Measurements from ENCODE around the gene NEMP1. TPM values are rescaled to one million over a fixed set of nuclear protein-coding genes. Genes with fewer than 3 reads are reported as not detected.
A peak's percentile ranks its signal among the peaks of the same experiment; 100 is the strongest.

Gene NEMP1
- total and polyA plus RNA-seq, 4 donors: 1.4 to 10.9 (median 3.2) TPM

GRCh38 chr12:57127726-57128518, 49.3 kb upstream of the NEMP1 start, which contains the start of gene LRP1:
TSS of gene LRP1 (plus strand) at chr12:57128483. CDS start at chr12:57128965, 482 bp downstream.
- no peaks in the 10 kb centered on the region for H3K27me3 ChIP-seq (ENCODE audit: control insufficient read depth in 4 of 4, insufficient read depth in 4 of 4, low read length in 3 of 4)
- peak within 1 kb of the TSS; percentile 87 to 99 for H3K27ac ChIP-seq (ENCODE audit: low read depth in 1 of 2, low read length in 2 of 2)
- H3K4me1 ChIP-seq (ENCODE audit: control insufficient read depth in 4 of 4, insufficient read depth in 4 of 4, low read length in 3 of 4): peaks cover 12 to 42% (median 36%) of the 10 kb centered on the region in 4 donors
- H3K9ac ChIP-seq (ENCODE audit: low read depth in 1 of 2, low read length in 2 of 2): peak within 1 kb of the TSS; percentile 76 to 79
- DNase-seq (ENCODE audit: low spot score): peak; percentile 78
- H3K36me3 ChIP-seq (ENCODE audit: control insufficient read depth in 4 of 4, insufficient read depth in 3 of 4, low read depth in 1 of 4, low read length in 3 of 4): peaks cover 0 to 2% (median 0%) of the 10 kb centered on the region in 4 donors
- TF ChIP-seq FOXA2 (IDR thresholded peaks at IDR 0.05): peak; percentile 16
- TF ChIP-seq CTCF (IDR thresholded peaks at IDR 0.05; ENCODE audit: low read depth, low read length, missing input control): no peak
- no peak for TF ChIP-seq GABPA (IDR thresholded peaks at IDR 0.05 in 1 of 2, conservative IDR thresholded peaks at IDR 0.05 in 1 of 2)
- TF ChIP-seq RAD21 (IDR thresholded peaks at IDR 0.05): no peak
- peak; percentile 51 for TF ChIP-seq YY1 (IDR thresholded peaks at IDR 0.05)
- no peak for TF ChIP-seq SP1 (IDR thresholded peaks at IDR 0.05)
- TF ChIP-seq JUND (IDR thresholded peaks at IDR 0.05): no peak
- no peak for TF ChIP-seq ATF3 (IDR thresholded peaks at IDR 0.05)
- TF ChIP-seq EGR1 (IDR thresholded peaks at IDR 0.05; ENCODE audit: low read depth in 2 of 2): peak in 1 of 2 donors; percentile 23
- TF ChIP-seq, protein P1, sequence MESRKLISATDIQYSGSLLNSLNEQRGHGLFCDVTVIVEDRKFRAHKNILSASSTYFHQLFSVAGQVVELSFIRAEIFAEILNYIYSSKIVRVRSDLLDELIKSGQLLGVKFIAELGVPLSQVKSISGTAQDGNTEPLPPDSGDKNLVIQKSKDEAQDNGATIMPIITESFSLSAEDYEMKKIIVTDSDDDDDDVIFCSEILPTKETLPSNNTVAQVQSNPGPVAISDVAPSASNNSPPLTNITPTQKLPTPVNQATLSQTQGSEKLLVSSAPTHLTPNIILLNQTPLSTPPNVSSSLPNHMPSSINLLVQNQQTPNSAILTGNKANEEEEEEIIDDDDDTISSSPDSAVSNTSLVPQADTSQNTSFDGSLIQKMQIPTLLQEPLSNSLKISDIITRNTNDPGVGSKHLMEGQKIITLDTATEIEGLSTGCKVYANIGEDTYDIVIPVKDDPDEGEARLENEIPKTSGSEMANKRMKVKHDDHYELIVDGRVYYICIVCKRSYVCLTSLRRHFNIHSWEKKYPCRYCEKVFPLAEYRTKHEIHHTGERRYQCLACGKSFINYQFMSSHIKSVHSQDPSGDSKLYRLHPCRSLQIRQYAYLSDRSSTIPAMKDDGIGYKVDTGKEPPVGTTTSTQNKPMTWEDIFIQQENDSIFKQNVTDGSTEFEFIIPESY (IDR thresholded peaks at IDR 0.05): no peak
- no peak for TF ChIP-seq NR2F2 (IDR thresholded peaks at IDR 0.05)
- TF ChIP-seq HNF4A (conservative IDR thresholded peaks at IDR 0.05): peak in 1 of 2 donors; percentile 44
- TF ChIP-seq MAX (IDR thresholded peaks at IDR 0.05): no peak
- TF ChIP-seq FOXA1 (IDR thresholded peaks at IDR 0.05): no peak
- peak; percentile 35 for TF ChIP-seq RXRA (IDR thresholded peaks at IDR 0.05)
- TF ChIP-seq HNF4G (IDR thresholded peaks at IDR 0.05): no peak
- TF ChIP-seq, protein P2, sequence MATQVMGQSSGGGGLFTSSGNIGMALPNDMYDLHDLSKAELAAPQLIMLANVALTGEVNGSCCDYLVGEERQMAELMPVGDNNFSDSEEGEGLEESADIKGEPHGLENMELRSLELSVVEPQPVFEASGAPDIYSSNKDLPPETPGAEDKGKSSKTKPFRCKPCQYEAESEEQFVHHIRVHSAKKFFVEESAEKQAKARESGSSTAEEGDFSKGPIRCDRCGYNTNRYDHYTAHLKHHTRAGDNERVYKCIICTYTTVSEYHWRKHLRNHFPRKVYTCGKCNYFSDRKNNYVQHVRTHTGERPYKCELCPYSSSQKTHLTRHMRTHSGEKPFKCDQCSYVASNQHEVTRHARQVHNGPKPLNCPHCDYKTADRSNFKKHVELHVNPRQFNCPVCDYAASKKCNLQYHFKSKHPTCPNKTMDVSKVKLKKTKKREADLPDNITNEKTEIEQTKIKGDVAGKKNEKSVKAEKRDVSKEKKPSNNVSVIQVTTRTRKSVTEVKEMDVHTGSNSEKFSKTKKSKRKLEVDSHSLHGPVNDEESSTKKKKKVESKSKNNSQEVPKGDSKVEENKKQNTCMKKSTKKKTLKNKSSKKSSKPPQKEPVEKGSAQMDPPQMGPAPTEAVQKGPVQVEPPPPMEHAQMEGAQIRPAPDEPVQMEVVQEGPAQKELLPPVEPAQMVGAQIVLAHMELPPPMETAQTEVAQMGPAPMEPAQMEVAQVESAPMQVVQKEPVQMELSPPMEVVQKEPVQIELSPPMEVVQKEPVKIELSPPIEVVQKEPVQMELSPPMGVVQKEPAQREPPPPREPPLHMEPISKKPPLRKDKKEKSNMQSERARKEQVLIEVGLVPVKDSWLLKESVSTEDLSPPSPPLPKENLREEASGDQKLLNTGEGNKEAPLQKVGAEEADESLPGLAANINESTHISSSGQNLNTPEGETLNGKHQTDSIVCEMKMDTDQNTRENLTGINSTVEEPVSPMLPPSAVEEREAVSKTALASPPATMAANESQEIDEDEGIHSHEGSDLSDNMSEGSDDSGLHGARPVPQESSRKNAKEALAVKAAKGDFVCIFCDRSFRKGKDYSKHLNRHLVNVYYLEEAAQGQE (IDR thresholded peaks at IDR 0.05): peak; percentile 50
- no peak for TF ChIP-seq TAF1 (conservative IDR thresholded peaks at IDR 0.05)
- H3K4me3 ChIP-seq (ENCODE audit: low read depth in 1 of 3, low read length in 3 of 3): peak within 1 kb of the TSS; percentile 72 to 90 (median 78)
- no peaks in the 10 kb centered on the region for H3K9me3 ChIP-seq (ENCODE audit: control insufficient read depth in 4 of 4, low read length in 3 of 4)
- under 1% methylated on average over 57 of the region's 57 CpGs for WGBS

Measured in liver (tissue), 9 donors.